WERI-Rb-1 (cell line): ENCODE data around the gene IL34.

Experiments used
- DNase-seq: peaks from one replicate; pipeline ENCODE4 v3.0.0-alpha.2; 2020
- H3K27ac ChIP-seq: fragments of 250-450 bp; sonication (Bioruptor Pico); 2 replicates; pipeline ENCODE4 v1.5.1; 2020; ENCODE audit warnings: mild to moderate bottlenecking, moderate library complexity
- H3K27me3 ChIP-seq: fragments of 250-450 bp; sonication (Bioruptor Pico); 2 replicates; pipeline ENCODE4 v1.5.1; 2021; ENCODE audit warnings: mild to moderate bottlenecking, low read depth, moderate library complexity; ENCODE audit not compliant: insufficient read depth, severe bottlenecking
- H3K36me3 ChIP-seq: fragments of 250-450 bp; sonication (Bioruptor Pico); 2 replicates; pipeline ENCODE4 v1.5.1; 2020; ENCODE audit warnings: mild to moderate bottlenecking, moderate library complexity
- H3K4me3 ChIP-seq: 2 replicates; pipeline ENCODE4 v1.5.1; 2011; ENCODE audit warnings: low read depth, mild to moderate bottlenecking, control low read depth, low read length
- H3K9me3 ChIP-seq: fragments of 250-450 bp; sonication (Bioruptor Pico); 2 replicates; pipeline ENCODE4 v1.5.1; 2021; ENCODE audit warnings: mild to moderate bottlenecking, moderate library complexity; ENCODE audit not compliant: severe bottlenecking
- CTCF ChIP-seq: IDR thresholded peaks from 2 replicates; pipeline ENCODE4 v1.5.1; 2011; ENCODE audit warnings: low read depth, mild to moderate bottlenecking, control low read depth, inconsistent platforms, low read length

IL34 gene

GRCh38 chr16:70653809-70654771, 7.7 kb downstream of the IL34 start:
- Histone ChIP-seq H3K4me3 (peak overlapping the region; percentile 29), H3K27me3 (no peaks in the 10 kb centered on the region), H3K36me3 (no peaks in the 10 kb centered on the region), H3K27ac (peak overlapping the region; percentile 65), H3K9me3 (no peaks in the 10 kb centered on the region)
- DNase-seq, result peak; percentile 87
- TF ChIP-seq CTCF, result peak; percentile 72

GRCh38 chr16:70656065-70656711, 9.8 kb downstream of the IL34 start:
- DNase-seq, result no peak
- no peak overlapping the region for H3K4me3 ChIP-seq
- no peaks in the 10 kb centered on the region for H3K9me3 ChIP-seq
- no peaks in the 10 kb centered on the region for H3K36me3 ChIP-seq
- H3K27ac ChIP-seq, result no peak overlapping the region
- TF ChIP-seq CTCF, result no peak
- H3K27me3 ChIP-seq, result no peaks in the 10 kb centered on the region

GRCh38 chr16:70656712-70657263, 10.4 kb downstream of the IL34 start:
- 0 out of 2 replicates have a peak, but pooled peaks have one; percentile 7 for TF ChIP-seq CTCF
- Histone ChIP-seq H3K9me3 (no peaks in the 10 kb centered on the region), H3K27me3 (no peaks in the 10 kb centered on the region)

GRCh38 chr16:70657956-70658355, 11.6 kb downstream of the IL34 start:
- no peak for DNase-seq

More at GRCh38 chr16:70656712-70657263, 10.4 kb downstream of the IL34 start:
- no peak for DNase-seq
- Histone ChIP-seq H3K36me3 (no peaks in the 10 kb centered on the region), H3K27ac (no peak overlapping the region), H3K4me3 (no peak overlapping the region)

GRCh38 chr16:70658921-70659320, 12.6 kb downstream of the IL34 start:
- no peak for DNase-seq
- Histone ChIP-seq H3K4me3 (no peak overlapping the region), H3K9me3 (no peaks in the 10 kb centered on the region), H3K27me3 (no peaks in the 10 kb centered on the region), H3K36me3 (peaks cover 11% of the 10 kb centered on the region), H3K27ac (no peak overlapping the region)
- no peak for TF ChIP-seq CTCF

More at GRCh38 chr16:70657956-70658355, 11.6 kb downstream of the IL34 start:
- H3K9me3 ChIP-seq, result no peaks in the 10 kb centered on the region
- TF ChIP-seq CTCF, result no peak
- no peak overlapping the region for H3K27ac ChIP-seq
- peaks cover 5% of the 10 kb centered on the region; the same call in 1 of the 2 replicates for H3K36me3 ChIP-seq
- H3K4me3 ChIP-seq, result no peak overlapping the region
- no peaks in the 10 kb centered on the region for H3K27me3 ChIP-seq
